HCT116 (cell line): ENCODE measurements around the gene SLC25A20. TPM values are rescaled to one million over a fixed set of nuclear protein-coding genes. Genes with fewer than 3 reads are reported as not detected.

ENCODE experiments used
- ATAC-seq: fragments of 200-7000 bp; cut with Tn5 transposase; 2 replicates; pipeline ENCODE4 v1.9.1; 2020; ENCODE audit warnings: mild to moderate bottlenecking, moderate library complexity
- BruUV-seq: library from RNA; stranded (reverse); fragments of 400-500 nt; replicated peaks from 2 replicates; lab custom pipeline; 2021; lab: Mats Ljungman, UMichigan
- CTCF ChIA-PET: fragments of 300-600 bp; sonication (Branson Sonifier 250); formaldehyde crosslinking; loops from one replicate; lab custom pipeline; 2021; ENCODE audit warnings: antibody characterized with exemption; lab: Charles Lee
- POLR2A ChIA-PET: fragments of 300-600, 350-600 bp; sonication (Branson Sonifier 250); formaldehyde crosslinking; loops from one replicate; lab custom pipeline; 2021; ENCODE audit warnings: antibody characterized with exemption; lab: Charles Lee
- RAD21 ChIA-PET, 2 experiments: fragments of 300-600 bp; sonication (Branson Sonifier 250); formaldehyde crosslinking; loops; one replicate each; lab custom pipeline; 2023; ENCODE audit warnings: low total read pairs in 2 of 2; ENCODE audit not compliant: uncharacterized antibody in 2 of 2, unreplicated experiment in 2 of 2, low non-redundant PET in 1 of 2; lab: Charles Lee
- DNase-seq: peaks from one replicate; pipeline ENCODE4 v3.0.0-alpha.2; 2010; ENCODE audit warnings: low read depth, low spot score
- H2AFZ ChIP-seq: fragments of 200-600 bp; shearing (Covaris generic), sonication (generic); 2 replicates; pipeline ENCODE4 v1.6.1; 2017; ENCODE audit warnings: low read depth, mixed run types, mixed read lengths, antibody characterized with exemption, low read length; ENCODE audit not compliant: poor library complexity, severe bottlenecking
- H3K27ac ChIP-seq: 2 replicates; pipeline ENCODE4 v1.5.1; 2012; ENCODE audit warnings: low read depth, low read length
- H3K27me3 ChIP-seq: fragments of 200-600 bp; sonication (generic); 2 replicates; pipeline ENCODE4 v1.6.1; 2016; ENCODE audit warnings: mixed run types, low read length, mixed read lengths; ENCODE audit not compliant: insufficient read depth
- H3K36me3 ChIP-seq, 2 experiments: fragments of 200-500 bp in 1 of 2; fragments of 200-600 bp in 1 of 2; sonication (Bioruptor generic) in 1 of 2; sonication (generic) in 1 of 2; 2 replicates each; pipeline versions ENCODE4 v1.5.1 to v1.6.1; 2014 to 2016; ENCODE audit warnings: low read length in 2 of 2, inconsistent platforms in 1 of 2, mixed read lengths in 1 of 2, mixed run types in 1 of 2; ENCODE audit not compliant: insufficient read depth in 2 of 2, control insufficient read depth in 1 of 2
- H3K4me1 ChIP-seq, 2 experiments: fragments of 200-600 bp in 1 of 2; sonication (generic) in 1 of 2; 2 replicates each; pipeline versions ENCODE4 v1.5.1 to v1.6.1; 2012 to 2017; ENCODE audit warnings: low read length in 2 of 2, inconsistent platforms in 1 of 2, mild to moderate bottlenecking in 1 of 2, mixed read lengths in 1 of 2, mixed run types in 1 of 2, moderate library complexity in 1 of 2; ENCODE audit not compliant: insufficient read depth in 2 of 2, control insufficient read depth in 1 of 2
- H3K4me2 ChIP-seq: fragments of 200-600 bp; sonication (generic); 2 replicates; pipeline ENCODE4 v1.6.1; 2017; ENCODE audit warnings: mixed run types, low read length, mixed read lengths
- H3K4me3 ChIP-seq, 2 experiments: fragments of 200-600 bp in 1 of 2; sonication (generic) in 1 of 2; replicated peaks in 1 of 2; 2 replicates each; pipeline ENCODE4 v1.5.1; 2011 to 2016; ENCODE audit warnings: low read length in 2 of 2, control low read depth in 1 of 2, low read depth in 1 of 2, mild to moderate bottlenecking in 1 of 2, mixed read lengths in 1 of 2, mixed run types in 1 of 2
- H3K79me2 ChIP-seq: fragments of 200-600 bp; sonication (generic); 2 replicates; pipeline ENCODE4 v1.6.1; 2017; ENCODE audit warnings: mild to moderate bottlenecking, mixed run types, low read length, moderate library complexity, mixed read lengths; ENCODE audit not compliant: insufficient read depth
- H3K9ac ChIP-seq: fragments of 200-600 bp; sonication (generic); 2 replicates; pipeline ENCODE4 v1.6.1; 2016; ENCODE audit warnings: low read length, mixed read lengths
- H3K9me2 ChIP-seq: fragments of 200-600 bp; sonication (generic), shearing (Covaris generic); 2 replicates; pipeline ENCODE4 v1.6.1; 2017; ENCODE audit warnings: mixed run types, mild to moderate bottlenecking, moderate library complexity; ENCODE audit not compliant: insufficient read depth
- H3K9me3 ChIP-seq, 2 experiments: fragments of 200-500 bp in 1 of 2; fragments of 200-600 bp in 1 of 2; sonication (Bioruptor generic) in 1 of 2; sonication (generic) in 1 of 2; 2 replicates each; pipeline ENCODE4 v1.6.1; 2014 to 2017; ENCODE audit warnings: low read length in 2 of 2, mixed read lengths in 2 of 2, inconsistent platforms in 1 of 2, low read depth in 1 of 2, mild to moderate bottlenecking in 1 of 2, mixed run types in 1 of 2, moderate library complexity in 1 of 2; ENCODE audit not compliant: control insufficient read depth in 1 of 2, insufficient read depth in 1 of 2
- H4K20me1 ChIP-seq: fragments of 200-600 bp; sonication (generic), shearing (Covaris generic); 2 replicates; pipeline ENCODE4 v1.6.1; 2017; ENCODE audit warnings: mixed run types, mild to moderate bottlenecking, moderate library complexity; ENCODE audit not compliant: insufficient read depth
- EGR1 ChIP-seq: IDR thresholded peaks from 2 replicates; pipeline ENCODE4 v1.6.1; 2012; ENCODE audit warnings: low read depth
- ELF1 ChIP-seq: IDR thresholded peaks from 2 replicates; pipeline ENCODE4 v1.6.1; 2012; ENCODE audit warnings: low read depth, borderline replicate concordance
- FOSL1 ChIP-seq: IDR thresholded peaks from 2 replicates; pipeline ENCODE4 v1.6.1; 2012; ENCODE audit warnings: low read depth
- JUND ChIP-seq: IDR thresholded peaks from 2 replicates; pipeline ENCODE4 v1.6.1; 2012
- MAX ChIP-seq: IDR thresholded peaks from 2 replicates; pipeline ENCODE4 v1.6.1; 2012
- POLR2A ChIP-seq: IDR thresholded peaks from 2 replicates; pipeline ENCODE4 v1.7.0; 2011; ENCODE audit warnings: borderline replicate concordance; ENCODE audit not compliant: insufficient read depth, insufficient read length; ENCODE audit errors: extremely low read depth
- REST ChIP-seq: IDR thresholded peaks from 2 replicates; pipeline ENCODE4 v1.6.1; 2012; ENCODE audit warnings: low read depth
- SIN3A ChIP-seq: IDR thresholded peaks from 2 replicates; pipeline ENCODE4 v1.6.1; 2012; ENCODE audit warnings: low read depth
- SRF ChIP-seq: IDR thresholded peaks from 2 replicates; pipeline ENCODE4 v1.6.1; 2012; ENCODE audit warnings: low read depth
- TCF7L2 ChIP-seq: IDR thresholded peaks from 2 replicates; pipeline ENCODE4 v1.7.0; 2011; ENCODE audit warnings: borderline replicate concordance, inconsistent platforms; ENCODE audit not compliant: insufficient read depth, insufficient read length; ENCODE audit errors: extremely low read depth
- intact Hi-C: fragments of 100-400 bp; cut with micrococcal nuclease; formaldehyde crosslinking; loops from 2 replicates; pipeline ENCODE4 v1.10.0; 2022
- total RNA-seq: library from RNA; stranded (reverse); gene quantifications from one replicate; pipeline ENCODE4 v1.2.1, GENCODE V29; 2021; ENCODE audit not compliant: unreplicated experiment
- TF ChIP-seq, protein P1 (sequence below), 3 experiments: fragments of 200-600 bp in 1 of 3; sonication (generic) in 1 of 3; IDR thresholded peaks in 2 of 3; conservative IDR thresholded peaks in 1 of 3; 2 replicates each; pipeline ENCODE4 v1.5.1; 2012 to 2017; ENCODE audit warnings: low read depth in 2 of 3, low read length in 2 of 3, antibody characterized with exemption in 1 of 3, borderline replicate concordance in 1 of 3, control low read depth in 1 of 3, mild to moderate bottlenecking in 1 of 3, mixed read lengths in 1 of 3, mixed run types in 1 of 3, moderate library complexity in 1 of 3; ENCODE audit not compliant: insufficient read depth in 1 of 3

SLC25A20 gene
- total RNA-seq, 1 experiment from 2014 or later, result 8.7 TPM

GRCh38 chr3:48881652-48882114 lies 17.0 kb downstream of the SLC25A20 start:
- Histone ChIP-seq H4K20me1 (no peaks in the 10 kb centered on the region), H3K4me1 (no peaks in the 10 kb centered on the region), H3K4me3 (no peak overlapping the region), H3K4me2 (no peak overlapping the region), H3K27ac (no peak overlapping the region), H3K79me2 (no peaks in the 10 kb centered on the region), H3K36me3 (no peaks in the 10 kb centered on the region), H3K9me2 (no peaks in the 10 kb centered on the region), H3K9ac (no peak overlapping the region), H3K9me3 (no peaks in the 10 kb centered on the region), H3K27me3 (no peaks in the 10 kb centered on the region), H2AFZ (no peak overlapping the region)
- ChIA-PET POLR2A (no interaction called here), RAD21 (no interaction called here), CTCF (no interaction called here)
- intact Hi-C loops, result no loop called here
- ATAC-seq, result peak; percentile 40; the same call in 1 of the 2 replicates
- no TSS peak for BruUV-seq
- TF ChIP-seq JUND (no peak), EGR1 (no peak), SRF (no peak), ELF1 (no peak), FOSL1 (no peak), MAX (no peak), SIN3A (no peak), TCF7L2 (no peak), POLR2A (no peak), REST (no peak)
- TF ChIP-seq, protein P1, sequence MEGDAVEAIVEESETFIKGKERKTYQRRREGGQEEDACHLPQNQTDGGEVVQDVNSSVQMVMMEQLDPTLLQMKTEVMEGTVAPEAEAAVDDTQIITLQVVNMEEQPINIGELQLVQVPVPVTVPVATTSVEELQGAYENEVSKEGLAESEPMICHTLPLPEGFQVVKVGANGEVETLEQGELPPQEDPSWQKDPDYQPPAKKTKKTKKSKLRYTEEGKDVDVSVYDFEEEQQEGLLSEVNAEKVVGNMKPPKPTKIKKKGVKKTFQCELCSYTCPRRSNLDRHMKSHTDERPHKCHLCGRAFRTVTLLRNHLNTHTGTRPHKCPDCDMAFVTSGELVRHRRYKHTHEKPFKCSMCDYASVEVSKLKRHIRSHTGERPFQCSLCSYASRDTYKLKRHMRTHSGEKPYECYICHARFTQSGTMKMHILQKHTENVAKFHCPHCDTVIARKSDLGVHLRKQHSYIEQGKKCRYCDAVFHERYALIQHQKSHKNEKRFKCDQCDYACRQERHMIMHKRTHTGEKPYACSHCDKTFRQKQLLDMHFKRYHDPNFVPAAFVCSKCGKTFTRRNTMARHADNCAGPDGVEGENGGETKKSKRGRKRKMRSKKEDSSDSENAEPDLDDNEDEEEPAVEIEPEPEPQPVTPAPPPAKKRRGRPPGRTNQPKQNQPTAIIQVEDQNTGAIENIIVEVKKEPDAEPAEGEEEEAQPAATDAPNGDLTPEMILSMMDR (IDR thresholded peaks at IDR 0.05 in 2 of 3, conservative IDR thresholded peaks at IDR 0.05 in 1 of 3; ENCODE audit: borderline replicate concordance in 1 of 3, insufficient read depth in 1 of 3, low read depth in 2 of 3, low read length in 2 of 3), result no peak
- DNase-seq, result no peak
